ENCODE data around the gene PHKA1. TPM values are rescaled to one million over a fixed set of nuclear protein-coding genes. Genes with fewer than 3 reads are reported as not detected.
A peak's percentile ranks its signal among the peaks of the same experiment; 100 is the strongest.
"Not testable (repeated sequence)": the region's sequence is repeated elsewhere in the genome, so short reads cannot be mapped to it uniquely, and the experiment has no call there.

The PHKA1 gene
- 7.5 and 7.9 TPM in 2 replicates for total RNA-seq (2014; rRNA removed; shearing (Covaris generic))

DNA sequence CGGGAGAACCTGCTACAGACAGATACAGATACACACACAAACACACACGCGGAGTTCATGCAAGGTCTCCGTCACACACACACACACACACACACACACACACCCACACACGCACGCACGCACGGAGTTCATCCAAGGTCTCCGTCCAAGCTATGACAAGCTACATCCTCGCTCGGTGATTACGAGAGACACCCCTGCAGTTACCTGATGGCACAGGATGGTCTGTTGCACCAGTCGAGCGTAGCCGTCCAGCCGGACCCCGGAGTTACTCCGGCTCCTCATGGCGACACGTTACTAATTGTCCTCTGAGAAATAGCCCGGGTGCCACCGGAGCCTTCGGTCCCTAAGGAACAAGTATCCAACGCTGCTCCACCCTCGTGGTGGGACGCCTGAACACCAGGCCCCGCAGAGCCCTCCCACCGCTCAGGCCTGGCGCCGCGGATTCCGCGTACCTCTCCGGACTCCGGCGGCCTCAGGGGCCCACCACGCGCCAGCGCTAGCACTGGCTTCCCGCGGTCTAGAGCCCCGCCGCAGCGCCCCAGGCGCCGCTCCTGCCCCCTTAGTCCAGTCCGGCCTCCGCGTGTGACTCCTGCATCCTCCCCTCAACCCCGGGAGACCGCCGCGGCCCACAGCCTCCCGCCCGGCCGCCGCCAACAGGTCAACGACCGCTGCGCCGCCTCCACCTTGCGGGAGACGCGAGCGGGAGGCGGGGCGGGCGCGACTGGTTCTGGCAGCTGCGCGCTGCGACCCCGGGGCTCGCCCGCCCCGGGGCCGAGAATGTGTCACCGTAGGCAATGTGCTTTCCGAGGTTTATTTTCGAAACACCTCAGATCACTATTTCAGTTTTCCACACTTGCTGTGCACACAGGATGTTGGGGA lies at the start of gene PHKA1:
Gene PHKA1, minus strand, starts transcription at position 708 of the 879 bp plus-strand sequence. Its CDS starts 426 bp downstream, at position 282.
- DNase-seq (ENCODE audit: low spot score) = not testable (repeated sequence)

DNA sequence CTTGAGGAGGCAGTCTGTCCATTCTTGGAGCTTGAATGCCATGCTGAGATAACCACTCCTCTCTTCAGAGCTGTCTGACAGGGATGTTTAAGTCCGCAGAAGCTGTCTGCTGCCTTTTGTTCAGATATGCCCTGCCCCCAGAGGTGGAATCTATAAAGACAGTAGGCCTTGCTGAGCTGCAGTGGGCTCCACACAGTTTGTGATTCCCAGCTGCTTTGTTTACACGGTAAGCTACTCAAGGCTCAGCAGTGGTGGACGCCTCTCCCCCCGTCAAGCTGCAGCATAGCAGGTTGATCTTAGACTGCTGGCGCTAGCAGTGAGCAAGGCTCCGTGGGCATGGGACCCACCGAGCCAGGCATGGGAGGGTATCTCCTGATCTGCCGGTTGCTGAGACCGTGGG lies 46.3 kb upstream of the PHKA1 start:
- not testable (repeated sequence) for DNase-seq (ENCODE audit: low spot score)

DNA sequence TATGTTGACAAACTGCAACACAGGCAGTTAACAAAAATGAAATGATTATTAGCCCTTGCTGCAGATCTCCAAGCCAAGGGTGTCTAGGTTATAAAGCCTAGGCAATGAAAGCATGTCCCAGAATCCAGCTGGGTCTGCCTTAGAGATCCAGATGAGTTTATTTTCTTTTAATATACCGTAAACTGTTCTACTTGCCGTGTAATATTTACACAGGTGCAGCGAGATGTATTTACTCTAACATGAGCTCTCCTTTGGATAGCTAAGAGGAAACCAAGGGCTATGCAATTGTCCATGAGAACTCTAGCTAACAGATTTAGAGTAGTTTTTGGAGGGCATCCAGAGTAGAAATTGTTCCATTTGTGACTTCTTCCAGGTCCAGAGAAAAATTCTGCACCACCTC lies 34.4 kb upstream of the PHKA1 start:
- DNase-seq (ENCODE audit: low spot score) = not testable (repeated sequence)

DNA sequence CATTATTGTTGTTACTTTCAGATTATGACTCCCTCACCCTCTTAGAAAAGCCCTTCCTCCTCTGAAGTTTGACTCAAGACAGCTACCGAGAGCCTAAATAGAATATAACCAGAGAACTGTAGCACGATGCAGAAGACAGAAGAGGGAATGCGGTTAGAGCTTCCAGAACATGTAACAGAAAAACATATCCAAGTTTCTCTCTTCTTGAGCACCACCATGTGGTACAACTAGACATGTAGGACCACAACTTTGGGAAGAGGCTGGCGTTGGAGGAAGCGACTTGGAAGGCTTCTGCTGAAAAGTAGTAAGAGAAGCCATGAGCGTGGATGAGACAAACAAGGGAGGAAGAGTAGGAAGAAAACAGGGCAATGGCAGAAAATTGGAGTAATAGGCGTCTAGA lies 31.4 kb upstream of the PHKA1 start:
- DNase-seq (ENCODE audit: low spot score) = not testable (repeated sequence)

DNA sequence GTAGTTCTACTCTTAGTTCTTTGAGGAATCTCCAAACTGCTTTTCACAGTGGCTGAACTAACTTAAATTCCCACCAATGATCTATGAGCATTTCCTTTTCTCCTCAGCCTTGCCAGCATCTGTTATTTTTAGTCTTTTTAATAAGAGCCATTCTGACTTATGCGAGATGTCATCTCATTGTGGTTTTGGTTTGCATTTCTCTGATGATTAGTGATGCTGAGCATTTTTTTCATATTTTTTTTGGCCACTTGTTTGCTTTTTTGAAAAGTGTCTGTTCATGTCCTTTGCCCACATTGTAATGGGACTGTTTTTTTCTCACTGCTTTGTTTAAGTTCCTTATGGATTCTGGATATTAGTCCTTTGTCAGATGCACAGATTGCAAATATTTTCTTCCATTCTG lies 21.5 kb upstream of the PHKA1 start:
- no peak for DNase-seq (ENCODE audit: low spot score)

DNA sequence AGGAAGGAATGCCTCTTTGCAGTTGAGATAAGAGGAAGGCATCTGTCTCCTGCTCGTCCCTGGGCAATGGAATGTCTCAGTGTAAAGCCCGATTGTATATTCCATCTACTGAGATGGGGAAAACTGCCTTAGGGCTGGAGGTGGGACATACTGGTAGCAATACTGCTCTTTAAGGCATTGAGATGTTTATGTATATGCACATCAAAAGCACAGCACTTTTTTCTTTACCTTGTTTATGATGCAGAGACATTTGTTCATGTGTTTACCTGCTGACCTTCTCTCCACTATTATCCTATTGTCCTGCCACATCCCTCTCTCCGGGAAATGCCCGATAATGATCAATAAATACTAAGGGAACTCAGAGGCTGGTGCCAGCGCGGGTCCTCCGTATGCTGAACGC lies 19.5 kb upstream of the PHKA1 start:
- not testable (repeated sequence) for DNase-seq (ENCODE audit: low spot score)

DNA sequence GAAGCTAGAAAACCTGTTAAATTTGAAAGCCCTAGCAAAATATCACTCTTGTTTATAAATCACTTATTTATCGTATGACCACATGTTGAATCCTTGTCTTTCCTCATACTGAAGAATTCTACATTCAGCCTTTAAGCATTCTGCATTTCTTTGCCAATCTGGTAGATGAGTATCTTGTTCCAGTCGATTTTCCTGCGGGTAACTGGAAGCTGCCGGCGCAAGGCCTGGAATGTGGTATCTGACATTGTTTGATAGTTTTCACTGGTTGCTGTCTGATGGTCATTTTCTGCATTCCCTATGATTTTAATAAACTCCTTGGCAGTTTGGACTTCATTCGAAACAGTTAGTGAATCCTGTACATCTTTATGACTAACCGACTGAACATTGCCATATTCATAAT lies 13.7 kb upstream of the PHKA1 start:
- no peak for DNase-seq (ENCODE audit: low spot score)

DNA sequence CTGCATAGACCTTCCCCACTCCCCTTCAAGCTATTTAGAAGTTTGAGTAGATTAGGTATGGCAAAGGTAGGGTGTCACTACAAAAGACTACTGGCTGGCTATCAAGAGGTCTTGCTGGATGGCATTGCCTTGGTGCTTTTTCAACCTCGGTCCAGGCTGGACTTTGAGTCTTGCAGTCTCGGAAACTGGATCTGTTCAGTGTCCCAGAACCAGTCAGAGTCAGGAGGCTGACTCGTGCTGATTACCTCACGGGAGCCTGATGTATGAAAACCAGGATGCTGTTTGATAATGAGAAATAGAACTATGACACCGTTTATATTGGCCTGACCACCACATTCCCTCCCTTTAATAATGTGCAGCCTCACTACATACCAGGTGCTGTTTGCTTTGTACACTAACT lies 2.7 kb upstream of the PHKA1 start:
- no peak for DNase-seq (ENCODE audit: low spot score)

DNA sequence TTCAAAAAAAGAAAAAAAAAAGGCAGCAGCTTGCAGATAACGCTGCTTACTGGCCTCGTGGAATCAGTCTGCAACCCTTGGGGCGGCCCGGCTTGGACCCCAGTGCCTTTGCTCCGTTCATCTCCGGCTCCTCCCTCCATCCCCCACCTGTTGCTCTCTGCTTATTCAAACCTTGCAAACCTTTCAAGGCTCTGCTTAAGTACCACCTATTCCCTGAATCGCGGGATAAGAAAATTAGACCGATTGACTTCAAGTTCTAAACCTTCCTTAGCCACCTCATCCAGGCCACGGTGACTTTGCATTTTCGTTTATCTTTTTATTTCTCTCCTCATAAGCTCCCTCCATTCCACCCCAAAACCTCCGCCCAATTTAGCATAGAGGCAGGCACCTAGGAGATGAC lies 1.4 kb upstream of the PHKA1 start:
- no peak for DNase-seq (ENCODE audit: low spot score)

DNA sequence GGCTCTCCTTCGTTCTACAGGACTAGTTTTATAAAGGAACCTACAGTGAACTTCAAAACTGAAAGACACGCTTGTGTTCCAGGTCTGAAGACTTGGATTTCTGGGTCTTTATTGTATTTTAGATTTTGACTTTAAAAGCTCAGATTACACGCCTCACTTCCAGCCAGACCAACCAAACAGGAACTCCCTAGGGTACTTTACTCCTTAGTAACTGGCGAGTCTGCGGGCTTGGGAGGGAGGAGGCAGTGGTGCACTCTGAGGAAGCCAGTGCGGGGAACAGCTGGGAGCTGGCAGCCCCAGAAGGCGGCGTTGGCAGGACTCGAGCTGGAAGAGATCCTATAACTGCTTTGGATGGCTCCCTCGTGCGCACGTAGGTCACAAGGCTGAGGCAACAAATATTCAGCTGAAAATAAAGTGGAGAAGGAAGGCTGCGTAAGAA lies 391 bp upstream of the PHKA1 start:
- DNase-seq (ENCODE audit: low spot score) = peak; percentile 42

DNA sequence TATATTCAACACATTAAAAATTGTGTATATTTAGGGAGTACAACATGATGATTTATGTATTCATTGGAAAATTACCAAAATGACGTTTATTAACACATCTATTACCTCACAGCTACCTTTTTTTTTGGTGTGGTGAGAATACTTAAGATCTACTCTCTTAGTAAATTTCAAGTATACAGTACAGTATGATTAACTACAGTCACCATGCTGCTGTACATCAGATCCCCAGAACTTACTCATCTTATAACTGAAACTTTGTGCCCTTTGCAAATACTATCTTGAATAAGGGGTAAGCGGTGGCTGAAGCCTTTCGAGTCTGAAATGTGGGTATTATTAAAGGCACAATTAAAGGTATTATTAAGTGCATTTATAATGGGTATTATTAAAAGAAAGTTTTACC lies 976 bp downstream of the PHKA1 start:
- DNase-seq (ENCODE audit: low spot score) = no peak

DNA sequence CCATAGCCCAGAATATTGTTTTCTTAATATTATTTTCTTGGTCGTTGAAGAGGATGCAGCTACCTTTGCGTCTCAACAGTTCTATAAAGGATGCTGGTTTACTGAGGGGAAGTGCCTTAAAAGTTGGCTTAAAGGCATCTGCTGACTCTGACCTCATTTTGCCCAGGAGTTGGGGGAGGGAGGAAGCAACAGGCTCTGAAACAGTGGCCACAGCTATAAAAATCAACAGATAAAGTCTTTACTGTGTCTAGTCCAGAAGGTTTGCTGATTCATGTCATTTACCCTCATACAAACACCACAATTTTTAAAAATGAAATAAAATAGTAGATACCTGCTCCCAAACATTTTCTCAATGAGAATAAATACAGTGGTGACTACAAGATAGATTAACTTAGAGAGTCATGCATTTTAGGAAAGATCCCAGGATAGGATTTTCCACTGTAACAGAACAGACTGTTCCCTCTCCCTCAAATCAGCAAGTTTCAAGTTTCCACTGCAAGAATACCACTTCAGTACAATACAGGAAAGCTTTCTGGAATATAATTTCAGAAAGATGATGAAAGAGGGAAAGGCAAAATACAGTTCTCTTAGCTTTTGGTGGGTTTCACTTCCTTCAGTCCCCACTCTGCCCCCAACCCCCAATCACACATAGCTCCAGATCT lies 1.9 kb downstream of the PHKA1 start:
- DNase-seq (ENCODE audit: low spot score) = no peak

DNA sequence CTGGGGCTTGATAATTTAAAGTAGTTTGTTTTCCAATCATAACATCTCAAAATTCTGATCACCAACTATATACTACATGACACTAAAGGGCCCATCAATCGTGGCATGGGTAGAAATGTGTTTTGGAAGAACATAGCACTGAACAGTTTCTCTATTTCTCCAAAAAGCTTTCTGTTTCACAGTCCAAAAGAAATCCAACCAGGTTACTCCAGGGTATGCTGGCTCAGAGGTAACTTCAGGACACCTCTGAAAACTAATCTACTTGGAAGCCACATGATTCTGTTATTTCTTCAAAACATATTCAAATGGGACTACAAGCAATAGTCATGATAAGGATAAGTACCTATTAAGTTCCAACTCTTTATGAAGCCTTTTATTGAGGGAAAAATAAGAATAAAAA lies 8.3 kb downstream of the PHKA1 start:
- DNase-seq (ENCODE audit: low spot score) = no peak

DNA sequence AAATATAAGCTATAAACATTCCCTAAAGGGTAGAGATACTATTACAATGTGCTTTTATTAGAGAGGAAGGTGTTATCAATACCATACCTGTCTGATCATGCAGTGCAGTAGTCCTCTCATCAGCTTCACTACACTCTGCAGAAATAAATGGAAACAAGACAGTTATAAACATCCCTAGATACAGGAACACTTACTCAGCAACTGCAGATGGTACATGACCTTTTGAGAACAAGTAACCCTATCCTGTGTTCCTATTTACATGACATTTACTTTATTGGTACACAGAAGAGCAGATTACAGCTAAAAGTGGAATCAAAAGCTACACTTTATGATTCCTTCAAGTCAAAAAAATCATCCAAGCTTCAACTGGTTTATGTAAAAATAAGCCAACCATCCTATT lies 9.0 kb downstream of the PHKA1 start:
- no peak for DNase-seq (ENCODE audit: low spot score)

DNA sequence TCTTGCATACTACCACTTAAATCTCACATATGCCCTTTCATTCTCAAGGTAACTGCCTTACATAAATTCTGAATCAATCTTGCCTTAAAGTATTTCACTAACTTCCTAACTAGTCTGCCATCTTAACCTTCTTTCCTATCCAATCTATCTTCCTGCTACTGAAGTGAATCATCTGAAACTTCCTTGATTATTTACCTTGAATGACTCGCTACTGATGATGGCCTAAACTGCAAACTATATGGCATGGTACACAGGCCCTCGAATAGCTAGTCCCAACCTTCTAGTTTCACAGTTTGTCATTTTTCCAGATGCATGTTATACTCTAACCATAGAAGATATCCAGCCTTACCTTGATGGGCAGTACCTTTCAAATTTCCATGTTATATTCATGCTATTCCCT lies 19.9 kb downstream of the PHKA1 start:
- DNase-seq (ENCODE audit: low spot score) = no peak

DNA sequence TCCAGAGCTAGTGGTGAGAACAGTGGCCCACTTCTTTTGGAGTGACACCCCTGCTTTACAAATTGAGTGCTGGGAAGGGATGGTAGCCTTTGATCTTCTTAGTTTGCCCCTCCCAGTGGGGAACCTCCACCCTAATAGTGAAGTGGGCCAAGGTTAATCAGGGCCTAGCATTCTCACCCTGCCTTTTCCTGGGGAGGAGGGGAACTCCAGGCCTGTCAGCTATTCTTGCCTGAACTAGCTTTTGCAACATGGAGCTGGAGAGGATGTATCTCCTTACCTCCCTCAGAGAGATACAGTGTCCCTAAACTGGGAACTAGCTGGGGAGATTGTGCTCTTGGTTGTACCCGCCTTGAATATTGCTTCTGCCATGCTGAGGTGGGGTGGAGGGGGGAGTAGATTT lies 20.6 kb downstream of the PHKA1 start:
- DNase-seq (ENCODE audit: low spot score) = no peak

DNA sequence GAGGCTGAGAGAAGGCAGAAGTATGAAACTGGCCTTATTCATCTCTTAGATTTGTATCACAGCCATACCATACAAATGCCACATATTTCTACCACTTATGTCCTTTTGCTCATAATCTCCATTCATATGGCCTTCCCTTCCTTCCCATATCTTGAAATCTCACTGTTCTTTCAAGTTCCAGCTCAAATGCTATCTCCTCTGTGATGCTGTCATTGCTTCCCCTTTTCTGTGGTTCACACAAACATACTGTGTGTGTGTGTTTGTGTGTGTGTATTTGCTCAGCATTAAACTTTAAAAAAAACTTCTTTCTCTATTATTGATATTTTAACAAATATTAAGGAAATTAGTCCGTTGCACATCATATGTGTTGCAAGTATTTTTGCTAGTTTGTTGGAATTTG lies 26.7 kb downstream of the PHKA1 start:
- DNase-seq (ENCODE audit: low spot score) = no peak

DNA sequence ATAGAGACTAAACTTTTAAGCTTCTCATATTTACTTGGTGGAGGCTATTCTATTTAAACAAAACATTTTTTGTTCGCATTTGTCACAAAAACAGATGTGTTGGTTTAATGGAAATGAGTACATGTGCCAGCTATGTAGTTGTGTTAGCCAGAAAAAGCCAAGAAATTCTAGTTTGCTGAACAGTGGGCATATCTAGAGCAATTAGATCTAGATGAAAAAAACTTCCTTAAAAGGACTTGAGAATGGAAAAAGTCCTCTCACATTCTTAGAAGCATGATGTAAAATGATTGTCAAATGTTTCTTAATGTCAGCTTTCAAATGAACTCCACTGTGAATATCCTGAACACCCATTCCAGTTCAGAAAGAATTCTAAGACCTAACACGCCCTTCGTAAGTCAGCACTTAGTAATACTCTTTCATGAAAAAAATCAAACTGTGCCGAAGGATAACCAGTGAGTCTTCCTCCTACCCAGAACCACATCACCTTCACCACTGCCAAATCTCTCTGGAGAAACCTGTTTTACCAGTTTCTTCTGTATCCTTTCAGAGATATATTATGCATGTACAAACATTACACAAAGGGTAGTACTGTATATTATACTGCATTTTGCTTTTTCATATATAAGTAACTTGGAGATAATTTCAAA lies 28.2 kb downstream of the PHKA1 start:
- DNase-seq (ENCODE audit: low spot score) = no peak

DNA sequence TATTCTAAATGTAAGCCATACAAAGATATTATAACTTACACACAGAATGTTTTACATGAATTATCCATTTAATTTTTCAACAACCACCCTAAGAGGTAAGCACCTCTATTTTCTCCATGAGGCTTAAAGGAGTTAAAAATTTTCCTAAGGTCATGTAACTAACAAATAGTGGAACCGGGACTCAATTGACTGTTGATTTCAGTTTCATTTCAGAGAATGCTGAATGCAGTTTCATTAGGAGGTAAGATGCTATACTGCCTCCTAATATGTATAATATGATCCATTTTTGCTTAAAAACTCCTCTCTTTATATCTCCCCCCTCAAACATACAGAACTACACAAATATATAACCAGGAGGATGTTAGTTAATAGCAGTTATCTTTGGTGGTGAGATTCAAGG lies 29.1 kb downstream of the PHKA1 start:
- DNase-seq (ENCODE audit: low spot score) = no peak

DNA sequence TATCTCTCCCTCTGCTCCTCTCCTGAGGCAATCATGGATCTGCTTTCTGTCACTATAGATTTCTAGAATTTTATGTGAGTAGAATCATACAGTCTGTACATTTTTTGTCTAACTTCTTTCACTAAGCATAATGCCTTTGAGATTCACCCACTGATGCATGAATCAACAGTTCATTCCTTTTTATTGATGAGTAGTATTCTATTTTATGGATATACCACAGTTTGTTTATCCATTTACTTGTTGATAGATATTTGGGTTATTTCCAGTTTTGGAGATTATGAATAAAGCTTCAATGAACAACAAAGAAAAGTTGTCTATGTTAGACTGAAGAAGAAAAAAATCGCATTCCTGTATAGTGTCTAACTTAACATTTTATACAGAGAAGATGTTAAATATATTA lies 30.5 kb downstream of the PHKA1 start:
- DNase-seq (ENCODE audit: low spot score) = no peak

DNA sequence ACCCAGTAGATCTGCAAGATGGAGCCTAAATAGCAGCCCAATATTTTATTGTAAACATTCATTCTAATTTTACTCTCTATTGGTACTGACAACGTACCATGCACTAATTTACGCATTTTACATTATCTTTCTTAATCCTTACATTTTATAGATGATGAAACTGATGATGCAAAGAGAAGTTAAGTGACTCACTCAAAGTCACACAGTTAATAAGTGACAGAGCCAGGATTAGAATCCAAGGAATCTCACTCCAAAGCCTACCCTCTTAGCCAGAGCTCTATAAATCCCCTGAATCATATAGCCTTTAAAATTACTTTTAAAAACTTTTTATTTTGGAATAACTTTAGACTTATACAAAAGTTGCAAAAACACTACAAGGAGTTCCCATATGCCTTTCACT lies 37.6 kb downstream of the PHKA1 start:
- no peak for DNase-seq (ENCODE audit: low spot score)

DNA sequence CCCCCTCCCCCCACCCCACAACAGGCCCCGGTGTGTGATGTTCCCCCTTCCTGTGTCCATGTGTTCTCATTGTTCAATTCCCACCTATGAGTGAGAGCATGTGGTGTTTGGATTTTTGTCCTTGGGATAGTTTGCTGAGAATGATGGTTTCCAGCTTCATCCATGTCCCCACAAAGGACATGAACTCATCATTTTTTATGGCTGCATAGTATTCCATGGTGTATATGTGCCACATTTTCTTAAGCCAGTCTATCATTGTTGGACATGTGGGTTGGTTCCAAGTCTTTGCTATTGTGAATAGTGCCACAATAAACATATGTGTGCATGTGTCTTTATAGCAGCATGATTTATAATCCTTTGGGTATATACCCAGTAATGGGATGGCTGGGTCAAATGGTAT lies 40.2 kb downstream of the PHKA1 start:
- not testable (repeated sequence) for DNase-seq (ENCODE audit: low spot score)

DNA sequence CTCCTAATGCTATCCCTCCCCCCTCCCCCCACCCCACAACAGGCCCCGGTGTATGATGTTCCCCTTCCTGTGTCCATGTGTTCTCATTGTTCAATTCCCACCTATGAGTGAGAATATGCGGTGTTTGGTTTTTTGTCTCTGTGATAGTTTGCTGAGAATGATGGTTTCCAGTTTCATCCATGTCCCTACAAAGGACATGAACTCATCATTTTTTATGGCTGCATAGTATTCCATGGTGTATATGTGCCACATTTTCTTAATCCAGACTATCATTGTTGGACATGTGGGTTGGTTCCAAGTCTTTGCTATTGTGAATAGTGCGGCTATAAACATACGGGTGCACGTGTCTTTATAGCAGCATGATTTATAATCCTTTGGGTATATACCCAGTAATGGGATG lies 44.6 kb downstream of the PHKA1 start:
- not testable (repeated sequence) for DNase-seq (ENCODE audit: low spot score)
